PC-3 (cell line): ENCODE data around the gene MORN5. TPM values are rescaled to one million over a fixed set of nuclear protein-coding genes. Genes with fewer than 3 reads are reported as not detected.

ENCODE experiments used
- ATAC-seq: fragments of 200-7000 bp; cut with Tn5 transposase; 2 replicates; pipeline ENCODE4 v1.9.1; 2020; ENCODE audit warnings: mild to moderate bottlenecking, moderate library complexity
- BruUV-seq: library from RNA; stranded (reverse); fragments of 400-500 nt; replicated peaks from 2 replicates; lab custom pipeline; 2021; lab: Mats Ljungman, UMichigan
- CTCF ChIA-PET: fragments of 300-600 bp; sonication (Branson Sonifier 250); formaldehyde crosslinking; loops from one replicate; lab custom pipeline; 2022; ENCODE audit warnings: antibody characterized with exemption; lab: Charles Lee
- POLR2A ChIA-PET: fragments of 300-600 bp; sonication (Branson Sonifier 250); formaldehyde crosslinking; loops from one replicate; lab custom pipeline; 2022; ENCODE audit warnings: antibody characterized with exemption; ENCODE audit not compliant: unreplicated experiment; lab: Charles Lee
- DNase-seq: peaks from one replicate; pipeline ENCODE4 v3.0.0-alpha.2; 2015
- H2AFZ ChIP-seq: fragments of 300-600 bp; sonication (generic); 2 replicates; pipeline ENCODE4 v1.6.0; 2016; ENCODE audit warnings: antibody characterized with exemption, low read length
- H3F3A ChIP-seq: fragments of 300-600 bp; sonication (generic); one replicate; pipeline ENCODE4 v1.6.0; 2017; ENCODE audit warnings: antibody characterized with exemption, low read length, control low read depth, mild to moderate bottlenecking; ENCODE audit not compliant: unreplicated experiment
- H3K27ac ChIP-seq: fragments of 300-600 bp; sonication (generic); 2 replicates; pipeline ENCODE4 v1.5.1; 2016; ENCODE audit warnings: mild to moderate bottlenecking, low read length
- H3K27me3 ChIP-seq: fragments of 300-600 bp; sonication (generic); 2 replicates; pipeline ENCODE4 v1.6.1; 2016; ENCODE audit warnings: low read length, mixed read lengths
- H3K36me3 ChIP-seq: fragments of 300-600 bp; sonication (generic); 2 replicates; pipeline ENCODE4 v1.6.1; 2016; ENCODE audit warnings: low read depth, mixed run types, low read length, mixed read lengths
- H3K4me1 ChIP-seq: fragments of 300-600 bp; sonication (generic); 2 replicates; pipeline ENCODE4 v1.5.1; 2016; ENCODE audit warnings: low read length; ENCODE audit not compliant: insufficient read depth
- H3K4me2 ChIP-seq: fragments of 300-600 bp; sonication (generic); 2 replicates; pipeline ENCODE4 v1.6.0; 2016; ENCODE audit warnings: low read length
- H3K4me3 ChIP-seq: fragments of 300-600 bp; sonication (generic); 2 replicates; pipeline ENCODE4 v1.5.1; 2016; ENCODE audit warnings: mild to moderate bottlenecking, low read length, mixed read lengths
- H3K79me2 ChIP-seq: fragments of 300-600 bp; sonication (generic); 2 replicates; pipeline ENCODE4 v1.6.1; 2017; ENCODE audit warnings: low read length, mixed read lengths
- H3K9ac ChIP-seq: fragments of 300-600 bp; sonication (generic); 2 replicates; pipeline ENCODE4 v1.6.0; 2016; ENCODE audit warnings: mild to moderate bottlenecking, low read length
- H3K9me2 ChIP-seq: fragments of 300-600 bp; sonication (generic); replicated peaks from 2 replicates; pipeline ENCODE4 v1.6.1; 2016; ENCODE audit warnings: mixed run types, low read length, mixed read lengths
- H3K9me3 ChIP-seq: fragments of 300-600 bp; sonication (generic); 2 replicates; pipeline ENCODE4 v1.6.1; 2016; ENCODE audit warnings: low read length, mixed read lengths
- H4K20me1 ChIP-seq: fragments of 300-600 bp; sonication (generic); 2 replicates; pipeline ENCODE4 v1.6.1; 2016; ENCODE audit warnings: low read length, mixed read lengths
- CTCF ChIP-seq: fragments of 300-600 bp; sonication (generic); conservative IDR thresholded peaks from 2 replicates; pipeline ENCODE4 v1.5.1; 2017; ENCODE audit warnings: antibody characterized with exemption, low read depth, mild to moderate bottlenecking, low read length
- EZH2 ChIP-seq: fragments of 300-600 bp; sonication (generic); IDR thresholded peaks from one replicate; pipeline ENCODE4 v1.6.1; 2017; ENCODE audit warnings: antibody characterized with exemption, mild to moderate bottlenecking, low read length; ENCODE audit not compliant: unreplicated experiment
- EZH2phosphoT487 ChIP-seq: fragments of 300-600 bp; sonication (generic); IDR thresholded peaks from 2 replicates; pipeline ENCODE4 v1.6.1; 2018; ENCODE audit warnings: mild to moderate bottlenecking, antibody characterized with exemption, low read length, borderline replicate concordance
- intact Hi-C: fragments of 100-400 bp; cut with micrococcal nuclease; formaldehyde crosslinking; loops from 2 replicates; pipeline ENCODE4 v1.9.0; 2023
- microRNA-seq: library from miRNA; unstranded; fragments of <30 nt; microRNA quantifications from one replicate; pipeline ENCODE4 v1.1.0, GENCODE V29; 2020; ENCODE audit not compliant: unreplicated experiment
- total RNA-seq: library from RNA; depleted of rRNA; stranded (reverse); fragments of >200 nt; gene quantifications from 2 replicates; pipeline ENCODE4 v1.2.3, GENCODE V29; 2014; rRNA removed

The MORN5 gene
- total RNA-seq, 1 experiment from 2014 or later: not detected

GRCh38 chr9:122246666-122247065 is 87.0 kb downstream of the MORN5 start:
- TF ChIP-seq EZH2phosphoT487 (no peak), EZH2 (no peak), CTCF (no peak)
- CTCF ChIA-PET: no interaction called here

GRCh38 chr9:122248448-122248865 is 88.7 kb downstream of the MORN5 start:
- Histone ChIP-seq H3K9me2 (no peaks in the 10 kb centered on the region), H3K9ac (peak overlapping the region; percentile 22), H4K20me1 (no peaks in the 10 kb centered on the region), H3K36me3 (peaks cover 43% of the 10 kb centered on the region), H3K4me2 (peak overlapping the region; percentile 42), H3F3A (peaks cover 3% of the 10 kb centered on the region), H3K4me3 (peak overlapping the region; percentile 9; the same call in 1 of the 2 replicates), H3K9me3 (no peaks in the 10 kb centered on the region), H3K79me2 (peaks cover 4% of the 10 kb centered on the region; the same call in 1 of the 2 replicates), H3K27me3 (no peaks in the 10 kb centered on the region), H2AFZ (no peak overlapping the region), H3K27ac (peak overlapping the region; percentile 91), H3K4me1 (peaks cover 21% of the 10 kb centered on the region)
- POLR2A ChIA-PET: no interaction called here
- intact Hi-C loops: no loop called here
- peak; percentile 87 for ATAC-seq
- CTCF ChIA-PET: no interaction called here
- peak; percentile 90 for DNase-seq
- TF ChIP-seq EZH2phosphoT487: no peak
- TF ChIP-seq CTCF: no peak
- TF ChIP-seq EZH2: no peak
- BruUV-seq: no TSS peak

More at GRCh38 chr9:122246666-122247065, 87.0 kb downstream of the MORN5 start:
- no peak overlapping the region for H3K27ac ChIP-seq
- H3K4me2 ChIP-seq: no peak overlapping the region
- no peaks in the 10 kb centered on the region for H3K79me2 ChIP-seq
- no peaks in the 10 kb centered on the region for H3K27me3 ChIP-seq
- DNase-seq: no peak
- no peaks in the 10 kb centered on the region for H3K9me2 ChIP-seq
- peaks cover 45% of the 10 kb centered on the region for H3K36me3 ChIP-seq
- H3F3A ChIP-seq: peaks cover 3% of the 10 kb centered on the region
- BruUV-seq: no TSS peak
- H2AFZ ChIP-seq: no peak overlapping the region
- H4K20me1 ChIP-seq: no peaks in the 10 kb centered on the region
- POLR2A ChIA-PET: no interaction called here
- H3K4me3 ChIP-seq: no peak overlapping the region
- intact Hi-C loops: no loop called here
- peaks cover 21% of the 10 kb centered on the region for H3K4me1 ChIP-seq
- no peak for ATAC-seq
- H3K9me3 ChIP-seq: no peaks in the 10 kb centered on the region
- H3K9ac ChIP-seq: no peak overlapping the region

Small RNA genes lying within 50 kb of the gene (microRNA-seq; reads per million reads assigned to microRNA genes)
- gene MIR4478: not detected

Other genes with a start within 250 kb of the MORN5 start
- gene TTLL11, start 66.6 kb upstream of the MORN5 start, total RNA-seq: 7.0 and 8.9 TPM in 2 replicates
- gene NDUFA8, start 129 bp upstream of the MORN5 start, total RNA-seq: 67.5 and 71.4 TPM in 2 replicates
- gene LHX6, start 69.0 kb downstream of the MORN5 start, total RNA-seq: 11.1 and 16.5 TPM in 2 replicates
- gene RBM18, start 104.9 kb downstream of the MORN5 start, total RNA-seq: 5.1 and 8.3 TPM in 2 replicates
- 27.0 and 30.2 TPM in 2 replicates for gene MRRF, start 105.0 kb downstream of the MORN5 start, total RNA-seq
- 0.44 and 0.86 TPM in 2 replicates for gene PTGS1, start 211.1 kb downstream of the MORN5 start, total RNA-seq